Ecto neural progenitor cell (in vitro differentiated cells): ENCODE results near the gene DPPA2.
A peak's percentile ranks its signal among the peaks of the same experiment; 100 is the strongest.
"Not testable (repeated sequence)": the region's sequence is repeated elsewhere in the genome, so short reads cannot be mapped to it uniquely, and the experiment has no call there.

ENCODE experiments used
- DNase-seq: peaks from one replicate; pipeline ENCODE4 v3.0.0-alpha.2; 2018; ENCODE audit warnings: low spot score

The DPPA2 gene

GRCh38 chr3:109316162-109316730 lies at the start of gene DPPA2:
DPPA2 (minus strand) TSS chr3:109316517; CDS start chr3:109314542, 1,975 bp downstream.
- peak; percentile 62 for DNase-seq

- DNase-seq: no peak
Measured at GRCh38 chr3:109364088-109364487, 47.8 kb upstream of the DPPA2 start.

GRCh38 chr3:109363634-109364033 lies 47.3 kb upstream of the DPPA2 start:
- DNase-seq: no peak

GRCh38 chr3:109362823-109363222 lies 46.5 kb upstream of the DPPA2 start:
- DNase-seq: no peak

- not testable (repeated sequence) for DNase-seq
Measured at GRCh38 chr3:109358809-109359208, 42.5 kb upstream of the DPPA2 start.

- no peak for DNase-seq
Measured at GRCh38 chr3:109356442-109357155, 40.3 kb upstream of the DPPA2 start.

- no peak for DNase-seq
Measured at GRCh38 chr3:109355625-109356441, 39.5 kb upstream of the DPPA2 start.

GRCh38 chr3:109353057-109353456 lies 36.7 kb upstream of the DPPA2 start:
- no peak for DNase-seq

GRCh38 chr3:109351231-109351630 lies 34.9 kb upstream of the DPPA2 start:
- DNase-seq: no peak

- DNase-seq: no peak
Measured at GRCh38 chr3:109346770-109347295, 30.5 kb upstream of the DPPA2 start.

GRCh38 chr3:109346099-109346498 lies 29.8 kb upstream of the DPPA2 start:
- no peak for DNase-seq

GRCh38 chr3:109339714-109340648 lies 23.7 kb upstream of the DPPA2 start:
- no peak for DNase-seq

- no peak for DNase-seq
Measured at GRCh38 chr3:109339197-109339596, 22.9 kb upstream of the DPPA2 start.

GRCh38 chr3:109338322-109338721 lies 22.0 kb upstream of the DPPA2 start:
- no peak for DNase-seq

GRCh38 chr3:109337393-109337792 lies 21.1 kb upstream of the DPPA2 start, which contains the start of gene DPPA4:
DPPA4 (minus strand) TSS chr3:109337546; CDS start chr3:109337517, 29 bp downstream.
- DNase-seq: peak; percentile 67

GRCh38 chr3:109336291-109336861 lies 20.1 kb upstream of the DPPA2 start:
- peak; percentile 67 for DNase-seq

- no peak for DNase-seq
Measured at GRCh38 chr3:109334572-109334971, 18.3 kb upstream of the DPPA2 start.

- DNase-seq: no peak
Measured at GRCh38 chr3:109331692-109332091, 15.4 kb upstream of the DPPA2 start.

GRCh38 chr3:109330405-109330804 lies 14.1 kb upstream of the DPPA2 start:
- DNase-seq: no peak

GRCh38 chr3:109328202-109328601 lies 11.9 kb upstream of the DPPA2 start:
- no peak for DNase-seq

- DNase-seq: no peak
Measured at GRCh38 chr3:109325657-109326056, 9.3 kb upstream of the DPPA2 start.
